ENCODE measurements around the gene VPS41.

GRCh38 chr7:38870147-38870546, 38.8 kb downstream of the VPS41 start:
- TF ChIP-seq CTCF (tag by site-specific recombination; IDR thresholded peaks at IDR 0.05) (no peak), ZNF24 (tag by site-specific recombination; IDR thresholded peaks at IDR 0.05) (no peak), SP2 (tag by site-specific recombination; IDR thresholded peaks at IDR 0.05) (no peak), ZNF37A (tag by site-specific recombination; IDR thresholded peaks at IDR 0.05) (no peak), ZFP3 (tag by site-specific recombination; IDR thresholded peaks at IDR 0.05; ENCODE audit: low read depth) (no peak), ZNF157 (tag by site-specific recombination; IDR thresholded peaks at IDR 0.05) (no peak), PRDM6 (tag by site-specific recombination; IDR thresholded peaks at IDR 0.05) (no peak)
- TF ChIP-seq, protein P1, sequence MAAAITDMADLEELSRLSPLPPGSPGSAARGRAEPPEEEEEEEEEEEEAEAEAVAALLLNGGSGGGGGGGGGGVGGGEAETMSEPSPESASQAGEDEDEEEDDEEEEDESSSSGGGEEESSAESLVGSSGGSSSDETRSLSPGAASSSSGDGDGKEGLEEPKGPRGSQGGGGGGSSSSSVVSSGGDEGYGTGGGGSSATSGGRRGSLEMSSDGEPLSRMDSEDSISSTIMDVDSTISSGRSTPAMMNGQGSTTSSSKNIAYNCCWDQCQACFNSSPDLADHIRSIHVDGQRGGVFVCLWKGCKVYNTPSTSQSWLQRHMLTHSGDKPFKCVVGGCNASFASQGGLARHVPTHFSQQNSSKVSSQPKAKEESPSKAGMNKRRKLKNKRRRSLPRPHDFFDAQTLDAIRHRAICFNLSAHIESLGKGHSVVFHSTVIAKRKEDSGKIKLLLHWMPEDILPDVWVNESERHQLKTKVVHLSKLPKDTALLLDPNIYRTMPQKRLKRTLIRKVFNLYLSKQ (tag by site-specific recombination; IDR thresholded peaks at IDR 0.05; ENCODE audit: borderline replicate concordance): no peak

Measured in HEK293 (cell line).